Esophagus (tissue), 2 donors: ENCODE results near the gene SLC30A7. TPM values are rescaled to one million over a fixed set of nuclear protein-coding genes. Genes with fewer than 3 reads are reported as not detected.
"Not testable (repeated sequence)": the region's sequence is repeated elsewhere in the genome, so short reads cannot be mapped to it uniquely, and the experiment has no call there.

Source experiments
- H3K27ac ChIP-seq, 2 donors: one replicate each; pipeline ENCODE4 v1.5.1; 2013; ENCODE audit warnings: low read depth in 2 of 2, mild to moderate bottlenecking in 2 of 2, inconsistent platforms in 1 of 2, low read length in 1 of 2, moderate library complexity in 1 of 2
- H3K27me3 ChIP-seq, 2 donors: one replicate each; pipeline ENCODE4 v1.6.1; 2013; ENCODE audit warnings: low read length in 2 of 2, control low read depth in 1 of 2, mild to moderate bottlenecking in 1 of 2; ENCODE audit not compliant: insufficient read depth in 2 of 2, control insufficient read depth in 1 of 2
- H3K36me3 ChIP-seq, 2 donors: one replicate each; pipeline ENCODE4 v1.6.1; 2013; ENCODE audit warnings: low read length in 1 of 2; ENCODE audit not compliant: control insufficient read depth in 2 of 2, insufficient read depth in 2 of 2
- H3K4me1 ChIP-seq, 2 donors: one replicate each; pipeline ENCODE4 v1.6.1; 2013; ENCODE audit warnings: low read length in 1 of 2; ENCODE audit not compliant: control insufficient read depth in 2 of 2, insufficient read depth in 2 of 2
- H3K4me3 ChIP-seq, 2 donors: one replicate each; pipeline ENCODE4 v1.5.1; 2013; ENCODE audit warnings: low read length in 2 of 2, mild to moderate bottlenecking in 2 of 2, low read depth in 1 of 2, moderate library complexity in 1 of 2
- H3K9me3 ChIP-seq, 2 donors: one replicate each; pipeline ENCODE4 v1.6.1; 2013; ENCODE audit warnings: mild to moderate bottlenecking in 2 of 2, low read depth in 1 of 2, low read length in 1 of 2, moderate library complexity in 1 of 2; ENCODE audit not compliant: control insufficient read depth in 2 of 2, insufficient read depth in 1 of 2
- WGBS, 2 donors: extraction: QIAGEN DNeasy Blood & Tissue Kit; methylation state at CpG; one replicate each; pipeline ENCODE4 v1.1.7; 2013; 5-methylcytosine and 5-hydroxymethylcytosine counted together
- polyA plus RNA-seq, 2 donors: library from polyadenylated mRNA; stranded (reverse); fragments of 200-250 nt; gene quantifications; one replicate each; pipeline ENCODE4 v1.2.3, GENCODE V29; 2013
- donor health status: healthy with polysubstance abuse.
- donor health status: Bipolar disorder and iron deficiency.

SLC30A7 gene
- polyA plus RNA-seq, 2 donors, result 2.2 to 2.8 TPM

GRCh38 chr1:100883963-100884362, 11.9 kb upstream of the SLC30A7 start:
- Histone ChIP-seq H3K9me3 (no peaks in the 10 kb centered on the region), H3K27ac (no peak overlapping the region), H3K27me3 (no peaks in the 10 kb centered on the region), H3K4me3 (no peak overlapping the region), H3K36me3 (no peaks in the 10 kb centered on the region), H3K4me1 (no peaks in the 10 kb centered on the region)
- WGBS, 2 donors, result 43 to 45% methylated on average over 4 of the region's 4 CpGs

- not testable (repeated sequence) for H3K27me3 ChIP-seq, H3K4me1 ChIP-seq, H3K9me3 ChIP-seq, H3K27ac ChIP-seq, H3K36me3 ChIP-seq, H3K4me3 ChIP-seq
- WGBS, 2 donors, result 94% methylated on average over 1 of the region's 1 CpG
These were observed 6.9 kb upstream of the SLC30A7 start for GRCh38 chr1:100889007-100889406.

- not testable (repeated sequence) for H3K9me3 ChIP-seq, H3K36me3 ChIP-seq, H3K27me3 ChIP-seq, H3K4me1 ChIP-seq, H3K4me3 ChIP-seq, H3K27ac ChIP-seq
- 99 to 100% methylated on average over 2 of the region's 2 CpGs for WGBS, 2 donors
These were observed 5.9 kb upstream of the SLC30A7 start for GRCh38 chr1:100889869-100890482.

- Histone ChIP-seq H3K4me1 (no peaks in the 10 kb centered on the region), H3K9me3 (peaks cover 0 to 5% of the 10 kb centered on the region in 2 donors), H3K4me3 (no peak overlapping the region), H3K27ac (no peak overlapping the region), H3K27me3 (no peaks in the 10 kb centered on the region), H3K36me3 (no peaks in the 10 kb centered on the region)
- WGBS, 2 donors, result 100% methylated on average over 1 of the region's 1 CpG
These were observed 4.5 kb upstream of the SLC30A7 start for GRCh38 chr1:100891380-100891779.

GRCh38 chr1:100892554-100892953, 3.3 kb upstream of the SLC30A7 start:
- Histone ChIP-seq H3K27me3 (no peaks in the 10 kb centered on the region), H3K9me3 (peaks cover 0 to 5% of the 10 kb centered on the region in 2 donors), H3K36me3 (no peaks in the 10 kb centered on the region), H3K4me3 (no peak overlapping the region), H3K4me1 (no peaks in the 10 kb centered on the region), H3K27ac (no peak overlapping the region)
- 93 to 96% methylated on average over 3 of the region's 3 CpGs for WGBS, 2 donors

- Histone ChIP-seq H3K27ac (no peak overlapping the region), H3K4me1 (no peaks in the 10 kb centered on the region), H3K9me3 (peaks cover 0 to 5% of the 10 kb centered on the region in 2 donors), H3K36me3 (no peaks in the 10 kb centered on the region), H3K4me3 (no peak overlapping the region), H3K27me3 (no peaks in the 10 kb centered on the region)
- 38 to 45% methylated on average over 2 of the region's 2 CpGs for WGBS, 2 donors
These were observed 2.2 kb upstream of the SLC30A7 start for GRCh38 chr1:100893718-100894117.

- WGBS, 2 donors, result 0% methylated on average over 47 of the region's 47 CpGs
- Histone ChIP-seq H3K9me3 (peaks cover 0 to 2% of the 10 kb centered on the region in 2 donors), H3K4me1 (no peaks in the 10 kb centered on the region), H3K27me3 (no peaks in the 10 kb centered on the region), H3K4me3 (peak within 1 kb of the TSS; percentile 77 to 91), H3K36me3 (peaks cover 0 to 3% of the 10 kb centered on the region in 2 donors), H3K27ac (peak within 1 kb of the TSS; percentile 94 to 99)
These were observed 1.0 kb upstream of the SLC30A7 start, which contains the start of gene EXTL2 for GRCh38 chr1:100894603-100895539. Gene EXTL2, minus strand, starts transcription at chr1:100894842. Its CDS starts 6,085 bp downstream, at chr1:100888757.

- WGBS, 2 donors, result 1% methylated on average over 12 of the region's 12 CpGs
- Histone ChIP-seq H3K4me1 (no peaks in the 10 kb centered on the region), H3K4me3 (peak overlapping the region; percentile 77 to 91), H3K27ac (peak overlapping the region; percentile 94 to 99), H3K9me3 (no peaks in the 10 kb centered on the region), H3K27me3 (no peaks in the 10 kb centered on the region), H3K36me3 (peaks cover 0 to 3% of the 10 kb centered on the region in 2 donors)
These were observed 642 bp downstream of the SLC30A7 start for GRCh38 chr1:100896481-100896982.

GRCh38 chr1:100902365-100902764, 6.5 kb downstream of the SLC30A7 start:
- WGBS, 2 donors, result 97 to 100% methylated on average over 1 of the region's 1 CpG
- Histone ChIP-seq H3K4me1 (no peaks in the 10 kb centered on the region), H3K36me3 (peaks cover 3 to 4% of the 10 kb centered on the region in 2 donors), H3K27me3 (no peaks in the 10 kb centered on the region), H3K27ac (no peak overlapping the region), H3K4me3 (no peak overlapping the region), H3K9me3 (no peaks in the 10 kb centered on the region)
